Cardiac ventricle fibroblast (primary cell): ENCODE measurements around the gene NKX2-4. TPM values are rescaled to one million over a fixed set of nuclear protein-coding genes. Genes with fewer than 3 reads are reported as not detected.

Source experiments
- total RNA-seq: library from RNA; depleted of rRNA; stranded (reverse); fragments of >200 nt; gene quantifications from 2 replicates; pipeline ENCODE4 v1.2.3, GENCODE V29; 2015

Gene NKX2-4
- not detected in 2 replicates for total RNA-seq

DNA sequence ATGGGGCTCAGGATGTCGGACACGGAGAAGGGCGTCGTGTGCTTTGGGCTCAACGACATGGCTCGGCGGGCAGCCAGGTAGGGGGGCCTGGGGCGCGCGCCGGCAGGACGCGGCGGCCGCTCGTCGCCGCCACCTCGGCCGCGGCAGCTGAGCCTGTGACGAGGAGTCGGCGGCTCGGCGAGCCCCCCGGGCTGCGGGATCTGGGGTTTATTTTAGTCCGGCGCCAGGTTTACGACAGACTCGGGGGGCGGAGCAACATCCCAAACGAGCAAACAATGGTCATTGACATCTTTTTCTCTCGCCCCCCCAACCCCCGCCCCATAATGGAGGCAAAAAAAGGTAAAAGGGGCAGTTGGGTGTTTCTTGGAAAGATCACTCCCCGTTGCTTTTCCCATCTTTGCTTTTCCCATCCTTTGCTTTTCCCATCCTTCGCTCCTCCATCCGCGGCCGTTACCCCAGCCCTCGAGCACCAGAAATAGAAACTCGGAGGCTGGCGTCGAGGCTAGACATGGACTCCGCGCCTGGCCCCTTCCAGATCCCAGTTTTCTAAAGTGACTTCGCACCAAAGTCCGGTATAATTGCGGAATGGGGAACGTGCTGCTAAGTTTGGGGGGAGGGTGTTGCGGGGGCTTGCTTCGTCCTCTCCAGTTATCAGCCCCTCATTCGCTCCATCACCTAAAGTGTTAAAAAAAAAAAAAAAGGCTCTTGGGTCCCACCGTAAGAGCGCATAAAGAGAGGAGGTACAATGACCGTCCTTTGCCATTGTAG lies at the start of gene NKX2-4:
TSS of gene NKX2-4 (minus strand) at position 186 of the 768 bp plus-strand sequence. CDS start at position 59, 127 bp downstream.

Other genes with a start within 250 kb of the NKX2-4 start
- 48.2 and 53.2 TPM in 2 replicates for gene XRN2, start 94.2 kb downstream of the NKX2-4 start, total RNA-seq
- not detected in 2 replicates for gene NKX2-2, start 116.5 kb upstream of the NKX2-4 start, total RNA-seq